Endothelial cell of umbilical vein (primary cell): ENCODE data around the gene RCOR1. TPM values are rescaled to one million over a fixed set of nuclear protein-coding genes. Genes with fewer than 3 reads are reported as not detected.

Source experiments
- BruUV-seq: library from RNA; stranded (reverse); fragments of 400-500 nt; replicated peaks from 2 replicates; lab custom pipeline; 2021; lab: Mats Ljungman, UMichigan
- CTCF ChIA-PET: fragments of 300-600, 350-600 bp; sonication (Branson Sonifier 250); formaldehyde crosslinking; loops from one replicate; lab custom pipeline; 2021; ENCODE audit warnings: antibody characterized with exemption, inconsistent platforms; lab: Charles Lee
- POLR2A ChIA-PET: fragments of 300-600, 350-600 bp; sonication (Branson Sonifier 250); formaldehyde crosslinking; loops from one replicate; lab custom pipeline; 2021; ENCODE audit warnings: antibody characterized with exemption, inconsistent platforms; lab: Charles Lee
- DNase-seq: peaks from one replicate; pipeline ENCODE4 v3.0.0-alpha.2; 2011; ENCODE audit warnings: low read depth, low spot score
- FAIRE-seq: peaks from 2 replicates; lab custom pipeline; 2011; peaks lifted over from hg19 to GRCh38; lab: Jason Lieb, UNC
- H2AFZ ChIP-seq: 2 replicates; pipeline ENCODE4 v1.6.0; 2012; ENCODE audit warnings: low read depth, low read length, control low read depth, inconsistent platforms
- H3K27ac ChIP-seq: 2 replicates; pipeline ENCODE4 v1.5.1; 2011; ENCODE audit warnings: low read depth, mild to moderate bottlenecking, control low read depth, low read length, moderate library complexity; ENCODE audit not compliant: insufficient read depth
- H3K27me3 ChIP-seq, 2 experiments: 2 replicates each; pipeline versions ENCODE4 v1.6.0 to v1.6.1; 2011; ENCODE audit warnings: low read length in 2 of 2, mixed read lengths in 1 of 2; ENCODE audit not compliant: control insufficient read depth in 2 of 2, insufficient read depth in 2 of 2
- H3K36me3 ChIP-seq, 2 experiments: 2 replicates in 1 of 2; 3 replicates in 1 of 2; pipeline ENCODE4 v1.5.1; 2011; ENCODE audit warnings: low read length in 2 of 2, mild to moderate bottlenecking in 1 of 2, moderate library complexity in 1 of 2; ENCODE audit not compliant: control insufficient read depth in 2 of 2, insufficient read depth in 2 of 2; ENCODE audit errors: extremely low read depth in 1 of 2
- H3K4me1 ChIP-seq: 3 replicates; pipeline ENCODE4 v1.5.1; 2011; ENCODE audit warnings: mild to moderate bottlenecking, low read length; ENCODE audit not compliant: control insufficient read depth, insufficient read depth; ENCODE audit errors: extremely low read depth
- H3K4me2 ChIP-seq: 2 replicates; pipeline ENCODE4 v1.6.1; 2011; ENCODE audit warnings: low read length, control low read depth, mixed read lengths; ENCODE audit not compliant: insufficient read depth
- H3K4me3 ChIP-seq, 3 experiments: fragments of 200-600 bp in 1 of 3; sonication (generic), shearing (Covaris generic) in 1 of 3; replicated peaks in 1 of 3; 2 replicates each; pipeline ENCODE4 v1.5.1; 2011 to 2016; ENCODE audit warnings: control low read depth in 3 of 3, low read length in 3 of 3, mild to moderate bottlenecking in 2 of 3, inconsistent platforms in 1 of 3, low read depth in 1 of 3, moderate library complexity in 1 of 3; ENCODE audit not compliant: insufficient read depth in 1 of 3
- H3K79me2 ChIP-seq: 2 replicates; pipeline ENCODE4 v1.6.0; 2012; ENCODE audit warnings: low read length, inconsistent platforms; ENCODE audit not compliant: control insufficient read depth, insufficient read depth
- H3K9ac ChIP-seq: replicated peaks from 2 replicates; pipeline ENCODE3; 2011; ENCODE audit warnings: low read length, control low read depth; ENCODE audit not compliant: insufficient read depth; ENCODE audit errors: extremely low read depth
- H3K9me1 ChIP-seq: replicated peaks from 3 replicates; pipeline ENCODE4 v1.6.0; 2011; ENCODE audit warnings: mild to moderate bottlenecking, low read length; ENCODE audit not compliant: control insufficient read depth, insufficient read depth; ENCODE audit errors: extremely low read depth
- H3K9me3 ChIP-seq: replicated peaks from 2 replicates; pipeline ENCODE4 v1.5.1; 2012; ENCODE audit warnings: low read length, inconsistent platforms; ENCODE audit not compliant: control insufficient read depth, insufficient read depth
- H4K20me1 ChIP-seq: replicated peaks from 2 replicates; pipeline ENCODE3; 2011; ENCODE audit warnings: mild to moderate bottlenecking, low read length; ENCODE audit not compliant: control insufficient read depth, insufficient read depth; ENCODE audit errors: extremely low read depth
- CTCF ChIP-seq, 2 donors: IDR thresholded peaks; 1 replicate in 1 of 2; 2 replicates in 1 of 2; pipeline ENCODE4 v1.5.1; 2011; ENCODE audit warnings: low read length in 2 of 2, mild to moderate bottlenecking in 2 of 2, moderate library complexity in 2 of 2, control low read depth in 1 of 2, inconsistent platforms in 1 of 2, low read depth in 1 of 2; ENCODE audit not compliant: insufficient read depth in 1 of 2; ENCODE audit errors: extremely low read depth in 1 of 2
- EZH2 ChIP-seq: IDR thresholded peaks from 2 replicates; pipeline ENCODE4 v1.6.1; 2012; ENCODE audit warnings: borderline replicate concordance, low read depth, mild to moderate bottlenecking, moderate library complexity, low read length, inconsistent platforms; ENCODE audit not compliant: severe bottlenecking
- FOS ChIP-seq: IDR thresholded peaks from 2 replicates; pipeline ENCODE4 v1.6.1; 2011; ENCODE audit warnings: mild to moderate bottlenecking, low read length, moderate library complexity, borderline replicate concordance; ENCODE audit not compliant: insufficient read depth
- GATA2 ChIP-seq: IDR thresholded peaks from 2 replicates; pipeline ENCODE4 v1.7.0; 2011; ENCODE audit warnings: low read depth, mild to moderate bottlenecking, moderate library complexity, mixed read lengths, low read length; ENCODE audit not compliant: insufficient read length, insufficient read depth
- JUN ChIP-seq: IDR thresholded peaks from 2 replicates; pipeline ENCODE4 v1.6.1; 2011; ENCODE audit warnings: borderline replicate concordance, low read depth; ENCODE audit not compliant: insufficient read length, insufficient read depth
- MAX ChIP-seq: IDR thresholded peaks from 2 replicates; pipeline ENCODE4 v1.6.1; 2011; ENCODE audit not compliant: insufficient read depth, insufficient read length
- MYC ChIP-seq: IDR thresholded peaks from one replicate; pipeline ENCODE4 v1.6.1; 2011; ENCODE audit warnings: mild to moderate bottlenecking, low read depth, low read length
- POLR2A ChIP-seq: IDR thresholded peaks from 2 replicates; pipeline ENCODE4 v1.6.1; 2012; ENCODE audit warnings: low read depth, mild to moderate bottlenecking, control low read depth, low read length
- POLR2AphosphoS5 ChIP-seq: IDR thresholded peaks from 2 replicates; pipeline ENCODE4 v1.6.1; 2012; ENCODE audit warnings: low read depth, mild to moderate bottlenecking, control low read depth, low read length, moderate library complexity; ENCODE audit not compliant: insufficient read depth
- dilution Hi-C: fragments of 300-500 bp; cut with MboI; formaldehyde crosslinking; loops from one replicate; pipeline ENCODE4 v1.15.0; 2019; ENCODE audit warnings: low sequenced_read_pairs; ENCODE audit not compliant: extremely low pct_ligation_motif_present
- intact Hi-C: fragments of 100-400 bp; cut with micrococcal nuclease; formaldehyde crosslinking; loops from one replicate; pipeline ENCODE4 v1.10.0; 2022
- polyA plus RNA-seq, 4 experiments: library from polyadenylated mRNA; depleted of rRNA in 3 of 4; stranded (reverse) in 3 of 4; unstranded in 1 of 4; fragments of >200 nt; gene quantifications; 2 replicates each; pipeline versions ENCODE4 v1.2.1 to v1.2.3, GENCODE V29; 2011 to 2012; ENCODE audit warnings: missing spikeins in 1 of 4
- total RNA-seq: library from RNA; stranded (reverse); gene quantifications from 2 replicates; pipeline ENCODE4 v1.2.3, GENCODE V29; 2021

RCOR1 gene
- total and polyA plus RNA-seq, 2 donors (not counting 3 experiments of a cell fraction or from before 2014, with no cell fraction given) = 15.6 to 32.2 TPM

- Histone ChIP-seq H3K4me1 (peaks cover 16% of the 10 kb centered on the region), H3K4me3 (peak overlapping the region; percentile 74 to 96 (median 91)), H3K9me1 (no peaks in the 10 kb centered on the region), H2AFZ (peak overlapping the region; percentile 67), H3K27me3 (no peaks in the 10 kb centered on the region), H3K4me2 (peak overlapping the region; percentile 96), H3K79me2 (peaks cover 53% of the 10 kb centered on the region), H3K9ac (peak overlapping the region; percentile 90), H4K20me1 (no peaks in the 10 kb centered on the region), H3K9me3 (no peaks in the 10 kb centered on the region), H3K36me3 (no peaks in the 10 kb centered on the region), H3K27ac (peak overlapping the region; percentile 73)
- FAIRE-seq = peak; percentile 84
- BruUV-seq = TSS peak; percentile 59
- DNase-seq = peak; percentile 56
- CTCF ChIA-PET = interaction anchor here (1.0 kb wide), 1 partner anchor 84 kb away, joined by 5 read pairs; no protein-coding TSS in a partner anchor
- intact Hi-C loops (loop anchor here (2.0 to 5.0 kb wide), 2 partner anchors 186 to 254 kb away; partner anchors contain the start of gene RCOR1), dilution Hi-C loops (no loop called here)
- POLR2A ChIA-PET = no interaction called here
- no peak for TF ChIP-seq GATA2
- no peak for TF ChIP-seq MAX
- no peak for TF ChIP-seq FOS
- no peak for TF ChIP-seq MYC
- no peak for TF ChIP-seq CTCF (IDR thresholded peaks at IDR 0.05; ENCODE audit: extremely low read depth in 1 of 2, insufficient read depth in 1 of 2, low read depth in 1 of 2, low read length in 2 of 2)
- TF ChIP-seq JUN = no peak
- TF ChIP-seq POLR2AphosphoS5 = no peak
- TF ChIP-seq EZH2 = no peak
- no peak for TF ChIP-seq POLR2A
These were observed 186.1 kb downstream of the RCOR1 start for GRCh38 chr14:102778338-102779083.
